Stimulated activated CD8-positive, alpha-beta memory T cell treated with anti-CD3 and anti-CD28 coated beads, Interleukin-12 subunit alpha, Interleukin-12 subunit beta, amount 100 ng/mL, for 4 hours (primary cell): Measurements from ENCODE around the gene GPR68.
"Not testable (repeated sequence)": the region's sequence is repeated elsewhere in the genome, so short reads cannot be mapped to it uniquely, and the experiment has no call there.

Experiments used
- DNase-seq: peaks from one replicate; pipeline ENCODE4 v3.0.0-alpha.2; 2020; ENCODE audit warnings: low read depth

Gene GPR68

GRCh38 chr14:91228112-91229004, 16.1 kb downstream of the GPR68 start:
- peak; percentile 71 for DNase-seq

GRCh38 chr14:91227183-91227628, 17.3 kb downstream of the GPR68 start:
- no peak for DNase-seq

GRCh38 chr14:91226360-91226759, 18.1 kb downstream of the GPR68 start:
- not testable (repeated sequence) for DNase-seq

GRCh38 chr14:91225025-91225424, 19.5 kb downstream of the GPR68 start:
- no peak for DNase-seq

- no peak for DNase-seq
These were observed 21.3 kb downstream of the GPR68 start for GRCh38 chr14:91223028-91223783.

- no peak for DNase-seq
These were observed 23.2 kb downstream of the GPR68 start for GRCh38 chr14:91221270-91221669.

- no peak for DNase-seq
These were observed 23.9 kb downstream of the GPR68 start for GRCh38 chr14:91220581-91221000.

- DNase-seq, result no peak
These were observed 24.8 kb downstream of the GPR68 start for GRCh38 chr14:91219517-91220389.

- no peak for DNase-seq
These were observed 26.5 kb downstream of the GPR68 start for GRCh38 chr14:91218014-91218413.

- DNase-seq, result no peak
These were observed 27.7 kb downstream of the GPR68 start for GRCh38 chr14:91216731-91217226.

- no peak for DNase-seq
These were observed 29.1 kb downstream of the GPR68 start for GRCh38 chr14:91215381-91215780.

GRCh38 chr14:91214306-91214705, 30.2 kb downstream of the GPR68 start:
- no peak for DNase-seq

GRCh38 chr14:91211017-91211416, 33.5 kb downstream of the GPR68 start:
- DNase-seq, result no peak

GRCh38 chr14:91207008-91207407, 37.5 kb downstream of the GPR68 start:
- DNase-seq, result no peak

GRCh38 chr14:91205459-91205858, 39.0 kb downstream of the GPR68 start:
- DNase-seq, result no peak

GRCh38 chr14:91204657-91205056, 39.8 kb downstream of the GPR68 start:
- DNase-seq, result no peak

GRCh38 chr14:91202234-91202974, 42.1 kb downstream of the GPR68 start:
- no peak for DNase-seq

- DNase-seq, result not testable (repeated sequence)
These were observed 43.7 kb downstream of the GPR68 start for GRCh38 chr14:91200802-91201201.

- no peak for DNase-seq
These were observed 46.9 kb downstream of the GPR68 start for GRCh38 chr14:91197631-91198030.

- DNase-seq, result no peak
These were observed 48.6 kb downstream of the GPR68 start for GRCh38 chr14:91195881-91196280.

GRCh38 chr14:91193069-91193468, 51.4 kb downstream of the GPR68 start:
- no peak for DNase-seq
